Smooth muscle cell (in vitro differentiated cells): Measurements from ENCODE around the gene FOXC2. TPM values are rescaled to one million over a fixed set of nuclear protein-coding genes. Genes with fewer than 3 reads are reported as not detected.

ENCODE experiments used
- DNase-seq: peaks from one replicate; lab custom pipeline; 2025; ENCODE audit not compliant: unreplicated experiment; lab: John Stamatoyannopoulos, UW
- H2AFZ ChIP-seq: fragments of 200-600 bp; sonication (generic); 2 replicates; pipeline ENCODE4 v1.6.0; 2016; ENCODE audit warnings: antibody characterized with exemption, low read depth, mild to moderate bottlenecking
- H3F3A ChIP-seq: fragments of 200-600 bp; sonication (generic); 2 replicates; pipeline ENCODE4 v1.6.0; 2017; ENCODE audit warnings: antibody characterized with exemption, low read depth
- H3K27ac ChIP-seq: fragments of 200-600 bp; sonication (generic); 2 replicates; pipeline ENCODE4 v1.5.1; 2016; ENCODE audit warnings: low read depth, mild to moderate bottlenecking
- H3K27me3 ChIP-seq: fragments of 200-600 bp; sonication (generic); 2 replicates; pipeline ENCODE4 v1.6.1; 2016; ENCODE audit warnings: low read depth, mild to moderate bottlenecking
- H3K36me3 ChIP-seq: fragments of 200-600 bp; sonication (generic); 2 replicates; pipeline ENCODE4 v1.5.1; 2016; ENCODE audit warnings: low read depth
- H3K4me1 ChIP-seq: fragments of 200-600 bp; sonication (generic); 2 replicates; pipeline ENCODE4 v1.5.1; 2016; ENCODE audit warnings: low read depth
- H3K4me2 ChIP-seq: fragments of 200-600 bp; sonication (generic); 2 replicates; pipeline ENCODE4 v1.6.0; 2016; ENCODE audit warnings: mild to moderate bottlenecking
- H3K4me3 ChIP-seq: fragments of 200-600 bp; sonication (generic); 2 replicates; pipeline ENCODE4 v1.5.1; 2016; ENCODE audit warnings: mild to moderate bottlenecking
- H3K79me2 ChIP-seq: fragments of 200-600 bp; sonication (generic); 2 replicates; pipeline ENCODE4 v1.6.0; 2016; ENCODE audit warnings: low read depth, mild to moderate bottlenecking
- H3K9ac ChIP-seq: fragments of 200-600 bp; sonication (generic); 2 replicates; pipeline ENCODE4 v1.6.0; 2016; ENCODE audit warnings: low read depth
- H3K9me3 ChIP-seq: fragments of 200-600 bp; sonication (generic); replicated peaks from 2 replicates; pipeline ENCODE4 v1.5.1; 2016; ENCODE audit warnings: low read depth
- H4K20me1 ChIP-seq: fragments of 200-600 bp; sonication (generic); 2 replicates; pipeline ENCODE4 v1.6.0; 2016; ENCODE audit warnings: low read depth
- CTCF ChIP-seq: fragments of 200-600 bp; sonication (generic); IDR thresholded peaks from 2 replicates; pipeline ENCODE4 v1.5.1; 2017; ENCODE audit warnings: borderline replicate concordance, mild to moderate bottlenecking, antibody characterized with exemption; ENCODE audit not compliant: insufficient read depth, poor library complexity, severe bottlenecking
- WGBS: methylation state at CpG from one replicate; pipeline ENCODE4 v1.1.7; 2016; ENCODE audit warnings: low lambda C conversion rate; 5-methylcytosine and 5-hydroxymethylcytosine counted together
- polyA plus RNA-seq: library from polyadenylated mRNA; unstranded; fragments of >200 nt; fragmentation: Nextera tagmentation; extraction: Ambion mirVana; gene quantifications from 2 replicates; pipeline ENCODE4 v1.2.1, GENCODE V29; 2016
- total RNA-seq: library from RNA; depleted of rRNA; stranded (reverse); fragments of >200 nt; gene quantifications from 2 replicates; pipeline ENCODE4 v1.2.3, GENCODE V29; 2014

Gene FOXC2
- total and polyA plus RNA-seq, 2 experiments from 2014 or later = 2.7 to 18.0 TPM

- H3K9me3 ChIP-seq = no peaks in the 10 kb centered on the region
- no peak for TF ChIP-seq CTCF
- H2AFZ ChIP-seq = no peak overlapping the region
- H3K4me2 ChIP-seq = no peak overlapping the region
- H3K4me1 ChIP-seq = no peaks in the 10 kb centered on the region
- no peak overlapping the region for H3K9ac ChIP-seq
- no peaks in the 10 kb centered on the region for H3K36me3 ChIP-seq
- no peaks in the 10 kb centered on the region for H4K20me1 ChIP-seq
- WGBS = 66% methylated on average over 12 of the region's 12 CpGs
- H3F3A ChIP-seq = no peaks in the 10 kb centered on the region
- DNase-seq = no peak
- H3K4me3 ChIP-seq = no peak overlapping the region
- no peaks in the 10 kb centered on the region for H3K79me2 ChIP-seq
- H3K27ac ChIP-seq = no peak overlapping the region
- no peaks in the 10 kb centered on the region for H3K27me3 ChIP-seq
These were observed 40.9 kb upstream of the FOXC2 start for GRCh38 chr16:86525696-86526095.

GRCh38 chr16:86527366-86527765 is 39.3 kb upstream of the FOXC2 start:
- no peak overlapping the region for H3K27ac ChIP-seq
- no peak overlapping the region for H3K9ac ChIP-seq
- H3K36me3 ChIP-seq = no peaks in the 10 kb centered on the region
- no peak overlapping the region for H2AFZ ChIP-seq
- DNase-seq = no peak
- H3K27me3 ChIP-seq = no peaks in the 10 kb centered on the region
- H4K20me1 ChIP-seq = no peaks in the 10 kb centered on the region
- H3K4me3 ChIP-seq = no peak overlapping the region
- no peaks in the 10 kb centered on the region for H3K4me1 ChIP-seq
- WGBS = 97% methylated on average over 15 of the region's 15 CpGs
- H3K79me2 ChIP-seq = no peaks in the 10 kb centered on the region
- no peaks in the 10 kb centered on the region for H3K9me3 ChIP-seq
- TF ChIP-seq CTCF = no peak
- H3F3A ChIP-seq = no peaks in the 10 kb centered on the region
- no peak overlapping the region for H3K4me2 ChIP-seq

- no peak for DNase-seq
- Histone ChIP-seq H3K36me3 (no peaks in the 10 kb centered on the region), H4K20me1 (no peaks in the 10 kb centered on the region), H2AFZ (no peak overlapping the region), H3F3A (no peaks in the 10 kb centered on the region), H3K4me1 (no peaks in the 10 kb centered on the region), H3K9me3 (no peaks in the 10 kb centered on the region), H3K79me2 (no peaks in the 10 kb centered on the region), H3K27me3 (no peaks in the 10 kb centered on the region), H3K4me3 (no peak overlapping the region), H3K4me2 (peak overlapping the region; percentile 15), H3K27ac (no peak overlapping the region), H3K9ac (no peak overlapping the region)
- TF ChIP-seq CTCF = no peak
- WGBS = 92% methylated on average over 38 of the region's 38 CpGs
These were observed 38.3 kb upstream of the FOXC2 start for GRCh38 chr16:86528061-86528929.

- Histone ChIP-seq H2AFZ (no peak overlapping the region), H3F3A (no peaks in the 10 kb centered on the region), H3K9ac (no peak overlapping the region), H3K79me2 (no peaks in the 10 kb centered on the region), H3K4me3 (no peak overlapping the region), H3K4me1 (no peaks in the 10 kb centered on the region), H4K20me1 (no peaks in the 10 kb centered on the region), H3K9me3 (no peaks in the 10 kb centered on the region), H3K36me3 (no peaks in the 10 kb centered on the region), H3K4me2 (peak overlapping the region; percentile 15), H3K27me3 (no peaks in the 10 kb centered on the region), H3K27ac (no peak overlapping the region)
- WGBS = 49% methylated on average over 8 of the region's 8 CpGs
- no peak for DNase-seq
- no peak for TF ChIP-seq CTCF
These were observed 37.5 kb upstream of the FOXC2 start for GRCh38 chr16:86529160-86529559.
